GM04504 (cell line): ENCODE results near the gene E2F4.
A peak's percentile ranks its signal among the peaks of the same experiment; 100 is the strongest.

Experiments
- DNase-seq: peaks from one replicate; pipeline ENCODE4 v3.0.0-alpha.2; 2012; ENCODE audit warnings: low read depth

E2F4 gene

GRCh38 chr16:67173808-67174705 is 17.9 kb upstream of the E2F4 start:
- peak; percentile 50 for DNase-seq

GRCh38 chr16:67174706-67175231 is 17.2 kb upstream of the E2F4 start:
- no peak for DNase-seq

- no peak for DNase-seq
Observed at GRCh38 chr16:67176662-67177061, 15.3 kb upstream of the E2F4 start.

- no peak for DNase-seq
Observed at GRCh38 chr16:67177743-67178699, 13.9 kb upstream of the E2F4 start.

- no peak for DNase-seq
Observed at GRCh38 chr16:67179421-67180080, 12.4 kb upstream of the E2F4 start.

GRCh38 chr16:67180166-67180565 is 11.8 kb upstream of the E2F4 start:
- DNase-seq: no peak

GRCh38 chr16:67181346-67181745 is 10.6 kb upstream of the E2F4 start:
- DNase-seq: peak; percentile 77

- DNase-seq: no peak
Observed at GRCh38 chr16:67182288-67182687, 9.7 kb upstream of the E2F4 start.

GRCh38 chr16:67183284-67183626 is 8.7 kb upstream of the E2F4 start:
- DNase-seq: no peak

- peak; percentile 95 for DNase-seq
Observed at GRCh38 chr16:67183627-67184452, 8.1 kb upstream of the E2F4 start, which contains the start of gene MATCAP1. MATCAP1 (minus strand) TSS chr16:67183963; CDS start chr16:67180610, 3,353 bp downstream.

- DNase-seq: no peak
Observed at GRCh38 chr16:67184453-67184994, 7.4 kb upstream of the E2F4 start.

GRCh38 chr16:67184995-67185650 is 6.8 kb upstream of the E2F4 start:
- peak; percentile 77 for DNase-seq

- no peak for DNase-seq
Observed at GRCh38 chr16:67185651-67186134, 6.3 kb upstream of the E2F4 start.

GRCh38 chr16:67186550-67186950 is 5.4 kb upstream of the E2F4 start:
- no peak for DNase-seq

- DNase-seq: no peak
Observed at GRCh38 chr16:67187175-67187890, 4.6 kb upstream of the E2F4 start.

- no peak for DNase-seq
Observed at GRCh38 chr16:67188323-67188722, 3.6 kb upstream of the E2F4 start.

- no peak for DNase-seq
Observed at GRCh38 chr16:67188798-67189197, 3.2 kb upstream of the E2F4 start.

- no peak for DNase-seq
Observed at GRCh38 chr16:67190041-67190440, 1.9 kb upstream of the E2F4 start, which contains the start of gene EXOC3L1. EXOC3L1 (minus strand) TSS chr16:67190136; CDS start chr16:67189676, 460 bp downstream.
